Testis (tissue), 3 donors: ENCODE results near the gene TMED6. TPM values are rescaled to one million over a fixed set of nuclear protein-coding genes. Genes with fewer than 3 reads are reported as not detected.

Experiments used
- DNase-seq: peaks from one replicate; pipeline ENCODE4 v3.0.0-alpha.2; 2019
- H3K27ac ChIP-seq, 2 donors: fragments of 200-600 bp; sonication (generic); one replicate each; pipeline ENCODE4 v1.5.1; 2019
- H3K27me3 ChIP-seq: fragments of 200-600 bp; sonication (generic); one replicate; pipeline ENCODE4 v1.5.1; 2019
- H3K36me3 ChIP-seq: fragments of 200-600 bp; sonication (generic); one replicate; pipeline ENCODE4 v1.5.1; 2017; ENCODE audit warnings: low read depth; ENCODE audit errors: missing control alignments
- H3K4me1 ChIP-seq: fragments of 200-600 bp; sonication (generic); one replicate; pipeline ENCODE4 v1.5.1; 2019
- H3K4me3 ChIP-seq, 2 donors: fragments of 200-600 bp; sonication (generic); one replicate each; pipeline ENCODE4 v1.5.1; 2017 to 2019
- H3K9me3 ChIP-seq: fragments of 200-600 bp; sonication (generic); one replicate; pipeline ENCODE4 v1.5.1; 2017
- POLR2A ChIP-seq: fragments of 450-650 bp; IDR thresholded peaks from one replicate; pipeline ENCODE4 v1.6.1; 2017; ENCODE audit warnings: antibody characterized with exemption, mild to moderate bottlenecking, moderate library complexity
- WGBS, 2 donors: methylation state at CpG; one replicate each; pipeline ENCODE4 v1.1.5; 2018; 5-methylcytosine and 5-hydroxymethylcytosine counted together
- intact Hi-C: fragments of 100-400 bp; cut with DNase I; formaldehyde crosslinking; loops from one replicate; pipeline ENCODE4 v1.15.1; 2023; ENCODE audit warnings: low total_unique reads
- polyA plus RNA-seq: library from polyadenylated mRNA; stranded (reverse); fragments of 350-450 nt; fragmentation: Illumina TruSeq; extraction: RNeasy Lipid Tissue Mini Kit (QIAGEN cat#74804); gene quantifications from one replicate; pipeline ENCODE4 v1.2.3, GENCODE V29; 2014; ENCODE audit warnings: low read depth, low replicate concordance; ENCODE audit not compliant: insufficient read depth
- total RNA-seq, 2 donors: library from RNA; depleted of rRNA; stranded (reverse); fragments of >200 nt; gene quantifications; one replicate each; pipeline ENCODE4 v1.2.3, GENCODE V29; 2016
- TF ChIP-seq, protein P1 (sequence below), 3 experiments: fragments of 450-650 bp in 2 of 3; fragments of 200-600 bp in 1 of 3; sonication (generic) in 1 of 3; IDR thresholded peaks; one replicate each; pipeline ENCODE4 v1.5.1; 2016 to 2019; ENCODE audit warnings: antibody characterized with exemption in 3 of 3, mild to moderate bottlenecking in 2 of 3, moderate library complexity in 1 of 3

The TMED6 gene
- total and polyA plus RNA-seq, 3 donors from 2014 or later: 1.4 to 1.6 TPM; not detected in 1

DNA sequence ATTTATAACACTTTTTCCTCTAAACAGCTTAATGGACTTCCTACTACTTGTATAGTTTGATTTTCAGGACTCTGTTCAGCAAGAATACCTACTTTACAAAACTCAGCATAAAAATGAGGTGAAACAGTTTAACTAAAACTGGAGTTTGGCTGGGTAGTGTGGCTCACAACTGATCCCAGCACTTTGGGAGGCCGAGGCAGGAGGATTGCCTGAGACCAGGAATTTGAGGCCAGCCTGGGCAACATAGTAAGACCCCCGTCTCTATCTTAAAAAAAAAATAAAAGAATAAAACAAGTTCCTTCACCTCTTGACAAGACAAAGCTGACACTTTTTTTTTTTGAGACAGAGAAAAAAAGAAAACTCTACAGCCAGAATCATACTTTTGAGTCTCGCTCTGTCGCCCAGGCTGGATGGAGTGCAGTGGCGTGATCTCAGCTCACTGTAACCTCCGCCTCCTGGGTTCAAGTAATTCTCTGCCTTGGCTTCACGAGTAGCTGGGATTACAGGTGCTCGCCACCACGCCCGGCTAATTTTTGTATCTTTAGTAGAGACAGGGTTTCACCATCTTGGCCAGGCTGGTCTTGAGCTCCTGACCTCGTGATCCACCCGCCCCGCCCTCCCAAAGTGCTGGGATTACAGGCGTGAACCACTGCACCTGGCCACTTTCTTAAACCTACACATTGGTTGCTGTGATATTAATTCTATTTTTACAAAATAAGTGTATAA lies 23.8 kb downstream of the TMED6 start:
- H3K27ac ChIP-seq: no peak overlapping the region

DNA sequence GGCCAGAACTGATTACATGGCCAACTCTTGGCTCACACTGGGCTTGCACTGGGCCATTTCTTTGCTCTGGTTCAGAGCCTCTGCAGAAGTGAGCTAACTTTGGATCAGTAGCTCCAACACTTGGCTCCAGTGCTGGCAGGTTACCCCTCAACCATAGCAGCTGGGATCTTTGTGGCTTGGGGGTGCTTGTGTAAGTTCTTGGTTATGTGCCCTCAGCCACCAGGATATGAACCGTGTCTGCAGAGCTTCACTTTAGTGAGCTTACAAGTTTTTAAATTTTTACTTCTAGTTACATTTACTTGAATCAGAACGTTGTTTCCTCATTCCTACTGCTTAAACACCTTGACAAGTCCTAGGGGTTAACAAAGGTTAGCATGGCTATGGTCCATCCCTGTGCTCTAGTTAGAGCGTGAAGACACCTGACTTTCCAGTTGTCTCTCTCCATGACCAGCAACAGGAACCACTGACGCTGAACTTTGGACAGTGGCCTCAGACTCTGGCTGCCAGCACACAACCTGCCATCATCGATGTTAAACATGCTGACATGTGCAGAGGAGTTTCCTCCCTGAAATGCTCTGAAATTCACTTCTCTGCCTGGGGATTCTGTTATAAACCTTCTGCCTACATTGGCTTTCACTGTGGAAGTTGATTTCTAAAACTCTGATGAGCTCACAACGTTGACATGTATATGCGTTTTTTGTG lies 25.3 kb downstream of the TMED6 start:
- TF ChIP-seq, protein P1, sequence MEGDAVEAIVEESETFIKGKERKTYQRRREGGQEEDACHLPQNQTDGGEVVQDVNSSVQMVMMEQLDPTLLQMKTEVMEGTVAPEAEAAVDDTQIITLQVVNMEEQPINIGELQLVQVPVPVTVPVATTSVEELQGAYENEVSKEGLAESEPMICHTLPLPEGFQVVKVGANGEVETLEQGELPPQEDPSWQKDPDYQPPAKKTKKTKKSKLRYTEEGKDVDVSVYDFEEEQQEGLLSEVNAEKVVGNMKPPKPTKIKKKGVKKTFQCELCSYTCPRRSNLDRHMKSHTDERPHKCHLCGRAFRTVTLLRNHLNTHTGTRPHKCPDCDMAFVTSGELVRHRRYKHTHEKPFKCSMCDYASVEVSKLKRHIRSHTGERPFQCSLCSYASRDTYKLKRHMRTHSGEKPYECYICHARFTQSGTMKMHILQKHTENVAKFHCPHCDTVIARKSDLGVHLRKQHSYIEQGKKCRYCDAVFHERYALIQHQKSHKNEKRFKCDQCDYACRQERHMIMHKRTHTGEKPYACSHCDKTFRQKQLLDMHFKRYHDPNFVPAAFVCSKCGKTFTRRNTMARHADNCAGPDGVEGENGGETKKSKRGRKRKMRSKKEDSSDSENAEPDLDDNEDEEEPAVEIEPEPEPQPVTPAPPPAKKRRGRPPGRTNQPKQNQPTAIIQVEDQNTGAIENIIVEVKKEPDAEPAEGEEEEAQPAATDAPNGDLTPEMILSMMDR (IDR thresholded peaks at IDR 0.05): no peak
- TF ChIP-seq POLR2A: no peak
- H3K9me3 ChIP-seq: no peaks in the 10 kb centered on the region
- DNase-seq: no peak
- no peaks in the 10 kb centered on the region for H3K27me3 ChIP-seq
- no peak overlapping the region for H3K27ac ChIP-seq
- H3K4me3 ChIP-seq: no peak overlapping the region
- no peaks in the 10 kb centered on the region for H3K36me3 ChIP-seq
- intact Hi-C loops: no loop called here
- 54 to 65% methylated on average over 7 of the region's 7 CpGs for WGBS, 2 donors
- H3K4me1 ChIP-seq: peaks cover 13% of the 10 kb centered on the region

More for the DNA sequence above, 23.8 kb downstream of the TMED6 start:
- Histone ChIP-seq H3K9me3 (no peaks in the 10 kb centered on the region), H3K4me3 (no peak overlapping the region), H3K36me3 (no peaks in the 10 kb centered on the region), H3K27me3 (no peaks in the 10 kb centered on the region), H3K4me1 (peaks cover 13% of the 10 kb centered on the region)
- no peak for DNase-seq
- 90 to 91% methylated on average over 14 of the region's 14 CpGs for WGBS, 2 donors
- intact Hi-C loops: no loop called here
- TF ChIP-seq, protein P1 (IDR thresholded peaks at IDR 0.05): no peak
- TF ChIP-seq POLR2A: no peak

DNA sequence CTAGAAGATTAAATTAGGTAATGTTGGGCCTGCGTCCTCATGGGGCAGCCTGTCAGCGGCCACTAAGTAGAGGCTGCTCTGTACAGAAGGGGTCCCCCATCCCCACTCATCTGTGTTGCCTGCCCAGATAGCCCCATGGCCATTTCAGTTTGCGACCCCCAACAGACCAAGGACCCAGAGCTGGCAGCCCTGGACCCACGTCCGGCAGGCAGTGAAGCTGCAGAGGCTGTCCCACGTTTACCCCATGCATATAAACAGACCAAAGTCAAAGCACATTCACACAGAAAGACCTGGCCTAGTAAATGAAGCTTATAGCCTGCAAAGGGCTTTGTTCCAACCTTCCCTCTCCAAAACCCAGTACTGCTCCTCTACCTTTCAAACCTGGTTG lies 25.8 kb downstream of the TMED6 start:
- Histone ChIP-seq H3K9me3 (no peaks in the 10 kb centered on the region), H3K27me3 (no peaks in the 10 kb centered on the region), H3K27ac (no peak overlapping the region), H3K36me3 (no peaks in the 10 kb centered on the region), H3K4me1 (peaks cover 8% of the 10 kb centered on the region), H3K4me3 (no peak overlapping the region)
- intact Hi-C loops: no loop called here
- TF ChIP-seq POLR2A: no peak
- TF ChIP-seq, protein P1 (IDR thresholded peaks at IDR 0.05): no peak
- DNase-seq: peak; percentile 11
- WGBS, 2 donors: 82 to 87% methylated on average over 6 of the region's 6 CpGs

DNA sequence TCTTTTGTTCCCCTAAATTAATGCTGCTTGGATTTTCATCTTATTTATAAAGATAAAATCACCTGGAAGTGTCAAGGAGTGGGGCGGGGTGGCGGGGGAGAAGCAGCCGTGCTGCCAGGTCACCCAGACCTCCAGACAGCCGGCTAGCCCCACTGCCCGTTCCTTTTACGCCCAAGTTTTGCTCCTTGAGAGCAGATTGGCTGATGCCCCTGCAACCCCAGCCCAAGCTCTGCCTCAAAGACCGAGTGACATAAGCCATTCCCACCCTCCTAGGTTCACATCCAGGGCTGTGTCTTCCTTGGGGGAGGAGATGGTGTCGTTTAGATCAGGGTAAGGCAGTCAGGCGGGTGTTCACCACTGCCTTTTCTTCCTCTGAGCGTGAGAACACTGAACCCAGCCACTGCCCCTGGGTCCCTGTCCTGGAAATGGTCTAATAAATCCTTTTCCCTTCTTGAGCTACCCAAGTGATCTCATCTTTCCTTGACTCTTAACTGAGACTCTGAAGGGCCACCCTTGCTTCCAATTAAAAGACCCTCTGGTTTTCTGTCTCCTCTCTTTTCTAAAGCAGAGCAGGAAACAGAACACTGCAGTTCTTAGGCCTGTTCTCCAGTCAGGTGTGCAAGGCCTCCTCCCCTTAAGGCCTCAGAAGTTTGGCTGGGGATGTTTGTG lies 26.9 kb downstream of the TMED6 start:
- H3K4me1 ChIP-seq: peaks cover 8% of the 10 kb centered on the region
- DNase-seq: peak; percentile 9
- no peaks in the 10 kb centered on the region for H3K36me3 ChIP-seq
- no peak overlapping the region for H3K27ac ChIP-seq
- 70 to 79% methylated on average over 10 of the region's 10 CpGs for WGBS, 2 donors
- H3K27me3 ChIP-seq: no peaks in the 10 kb centered on the region
- H3K9me3 ChIP-seq: no peaks in the 10 kb centered on the region
- no peak overlapping the region for H3K4me3 ChIP-seq
- no peak for TF ChIP-seq POLR2A
- TF ChIP-seq, protein P1 (IDR thresholded peaks at IDR 0.05): no peak
- intact Hi-C loops: no loop called here
